Activated naive CD4-positive, alpha-beta T cell (primary cell): ENCODE results near the gene MYH14.

Source experiments
- DNase-seq, 4 experiments: peaks; one replicate each; lab custom pipeline; 2025; lab: John Stamatoyannopoulos, UW

The MYH14 gene

DNA sequence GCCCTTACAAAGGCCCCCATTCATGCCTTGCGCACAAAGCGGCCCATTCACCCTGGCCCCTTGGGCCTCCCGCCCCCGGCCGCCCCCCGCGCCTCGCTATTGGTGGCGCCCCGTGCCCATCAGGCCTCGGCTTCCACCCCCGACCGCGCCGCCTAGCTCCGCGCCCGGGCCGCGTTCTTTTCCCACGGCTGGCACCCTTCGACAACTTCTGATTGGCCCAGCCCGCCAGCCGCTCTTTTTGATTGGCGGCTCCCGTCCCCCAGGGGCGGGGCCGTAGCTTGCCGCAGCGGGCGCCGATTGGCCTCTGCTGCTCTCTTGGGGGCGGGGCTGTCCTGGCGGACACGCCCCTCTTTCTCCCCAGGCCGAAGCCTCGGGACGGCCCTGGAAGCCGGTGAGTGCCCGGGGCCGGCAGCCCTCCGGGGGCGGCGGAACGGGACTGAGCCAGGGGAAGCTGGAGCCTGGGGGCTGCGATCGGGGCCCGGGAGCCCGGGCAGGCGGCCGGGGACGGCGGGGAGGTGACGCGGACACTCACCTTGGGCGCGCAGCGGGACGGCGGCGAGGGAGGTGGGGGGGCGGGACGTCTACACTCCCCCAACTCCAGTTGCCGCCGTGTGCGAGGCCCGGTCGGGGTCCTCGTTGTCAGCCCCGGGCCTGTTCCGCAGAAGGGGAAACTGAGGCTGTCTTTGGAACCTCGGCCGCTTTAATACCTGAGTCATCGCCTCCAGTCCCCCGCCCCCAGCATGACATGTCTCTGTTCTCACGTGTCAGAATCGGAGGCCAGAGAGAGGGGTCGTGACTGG lies at the start of gene MYH14:
Gene MYH14 (plus strand): TSS at position 342 of the 800 bp plus-strand sequence. CDS start 6,744 bp downstream, outside the sequence.
- no peak for DNase-seq

GRCh38 chr19:50154529-50154928 lies 48.9 kb upstream of the MYH14 start:
- no peak for DNase-seq

- DNase-seq, result no peak
These were observed 47.8 kb upstream of the MYH14 start for GRCh38 chr19:50155520-50156109.

- DNase-seq, result no peak
These were observed 44.8 kb upstream of the MYH14 start for GRCh38 chr19:50158577-50158976.

DNA sequence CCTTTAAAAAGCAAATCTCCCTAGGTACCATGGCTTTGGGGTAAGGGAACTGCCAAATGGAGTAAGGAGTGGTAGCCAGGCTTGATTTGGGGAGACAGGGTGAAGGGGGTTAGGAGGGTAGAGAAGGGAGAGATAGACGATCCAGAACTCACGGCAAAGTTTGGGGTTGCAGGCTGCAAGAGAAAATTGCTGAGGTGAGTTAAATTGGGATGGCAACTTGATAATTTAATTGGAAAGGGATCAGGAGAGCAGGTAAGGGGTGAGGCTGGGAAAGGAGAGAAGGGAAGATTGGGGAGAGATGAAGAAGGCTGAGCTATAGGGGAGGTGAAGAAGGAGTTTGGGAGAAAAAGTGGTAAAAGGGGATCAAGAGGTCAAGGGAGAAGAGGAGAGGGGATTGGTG lies 44.3 kb upstream of the MYH14 start:
- DNase-seq, result no peak

DNA sequence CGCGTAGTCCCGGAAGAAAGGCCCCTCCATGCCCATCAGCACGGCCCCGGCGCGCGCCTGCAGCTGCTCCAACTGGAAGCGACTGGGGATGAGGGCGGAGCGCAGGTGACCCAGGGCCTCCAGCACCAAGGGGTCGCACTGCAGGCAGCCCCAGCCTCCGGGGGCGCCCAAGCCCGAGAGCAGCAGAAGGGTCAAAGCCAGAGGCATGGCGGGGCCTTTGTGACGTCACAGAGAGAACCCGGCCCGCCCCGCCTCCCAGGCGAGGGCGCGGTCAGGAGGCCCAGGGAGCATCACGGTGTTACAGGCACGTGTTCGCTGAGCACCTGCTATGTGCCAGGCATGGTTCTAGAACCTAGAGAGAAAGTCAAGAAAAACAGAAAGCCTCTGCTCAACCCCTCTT lies 40.4 kb upstream of the MYH14 start, which contains the start of gene IZUMO2:
Gene IZUMO2 (minus strand): TSS at position 294 of the 400 bp plus-strand sequence. CDS start 87 bp downstream, at position 207.
- DNase-seq, result no peak

GRCh38 chr19:50167314-50167721 lies 36.1 kb upstream of the MYH14 start:
- no peak for DNase-seq

DNA sequence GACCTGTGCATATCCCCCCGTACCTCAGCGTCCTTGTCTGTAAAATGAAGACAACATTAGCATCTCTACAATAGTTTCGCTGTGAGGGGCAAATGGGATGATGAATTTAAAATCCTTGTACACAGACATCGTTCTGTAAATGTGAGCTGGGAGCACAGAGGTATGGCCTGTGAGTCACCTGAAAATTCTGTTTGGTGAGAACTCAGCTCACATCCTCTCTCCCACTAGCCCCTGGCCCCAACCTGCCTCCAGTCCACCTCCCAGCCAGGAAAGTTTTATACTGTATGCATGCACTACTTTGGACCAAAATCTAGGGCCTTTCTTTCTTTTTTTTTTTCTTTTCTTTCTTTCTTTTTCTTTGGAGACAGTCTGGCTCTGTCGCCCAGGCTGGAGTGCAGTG lies 31.7 kb upstream of the MYH14 start:
- no peak for DNase-seq

DNA sequence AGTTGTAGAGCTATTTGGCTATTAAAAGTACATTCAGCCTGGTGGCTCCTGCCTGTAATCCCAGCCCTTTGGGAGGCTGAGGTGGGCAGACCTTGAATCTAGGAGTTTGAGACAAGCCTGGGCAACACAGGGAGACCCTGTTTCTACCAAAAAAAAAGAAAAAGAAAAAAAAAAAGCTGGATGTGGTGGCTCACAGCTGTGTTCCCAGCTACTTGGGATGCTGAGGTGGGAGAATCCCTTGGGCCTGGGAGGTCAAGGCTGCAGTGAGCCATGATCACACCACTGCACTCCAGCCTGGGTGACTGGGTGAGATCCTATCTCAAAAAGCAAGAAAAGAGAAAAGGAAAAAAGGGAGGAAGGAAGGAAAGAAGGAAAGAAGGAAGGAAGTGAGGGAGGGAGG lies 30.7 kb upstream of the MYH14 start:
- no peak for DNase-seq

DNA sequence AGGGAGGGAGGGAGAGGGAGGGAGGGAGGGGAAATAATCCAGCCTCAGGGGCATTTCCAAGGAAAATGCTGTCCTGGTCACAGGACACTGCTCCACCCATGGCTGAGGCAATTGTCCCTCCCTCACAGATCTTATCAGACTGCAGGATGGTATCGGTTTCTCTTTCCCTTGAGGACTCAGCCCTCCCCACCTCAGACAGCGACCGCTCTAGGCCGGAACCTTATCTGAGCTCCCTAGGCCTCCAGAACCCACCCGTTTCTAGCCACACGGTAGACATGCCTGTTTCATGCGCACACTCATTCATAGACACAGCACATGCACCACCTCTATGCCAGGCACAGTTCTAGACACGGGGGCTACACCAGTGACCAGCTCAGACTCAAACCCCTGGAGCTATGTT lies 30.3 kb upstream of the MYH14 start:
- DNase-seq, result no peak

DNA sequence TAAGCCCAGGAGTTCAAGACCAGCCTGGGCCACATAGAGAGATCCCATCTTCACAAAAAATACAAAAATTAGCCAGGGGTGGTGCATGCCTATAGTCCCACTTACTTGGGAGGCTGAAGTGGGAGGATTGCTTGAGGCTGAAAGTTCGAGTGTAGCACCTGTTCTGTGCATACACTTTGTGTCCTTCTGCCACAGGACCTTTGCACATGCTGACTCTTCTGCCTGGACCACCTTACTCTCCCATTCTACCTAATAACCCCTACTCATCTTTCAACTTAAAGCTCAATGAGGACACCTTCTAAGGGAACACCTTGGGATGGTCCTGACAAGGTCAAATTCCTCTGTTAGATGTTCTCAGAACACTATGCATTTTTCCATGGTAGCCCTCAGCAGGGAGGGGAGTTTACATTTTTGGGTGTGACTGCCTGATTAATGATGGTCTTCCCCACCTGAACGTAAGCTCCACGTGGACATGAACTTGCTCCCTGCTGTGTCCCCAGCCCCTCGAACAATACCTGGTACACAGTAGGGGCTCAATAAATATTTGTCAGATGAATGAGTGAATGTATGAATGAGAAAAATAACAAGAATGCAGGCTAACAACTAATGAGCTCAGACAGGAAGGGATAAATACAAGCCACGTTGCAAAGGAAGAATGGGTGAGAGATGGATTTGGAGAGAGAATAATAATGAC lies 29.2 kb upstream of the MYH14 start:
- no peak for DNase-seq

DNA sequence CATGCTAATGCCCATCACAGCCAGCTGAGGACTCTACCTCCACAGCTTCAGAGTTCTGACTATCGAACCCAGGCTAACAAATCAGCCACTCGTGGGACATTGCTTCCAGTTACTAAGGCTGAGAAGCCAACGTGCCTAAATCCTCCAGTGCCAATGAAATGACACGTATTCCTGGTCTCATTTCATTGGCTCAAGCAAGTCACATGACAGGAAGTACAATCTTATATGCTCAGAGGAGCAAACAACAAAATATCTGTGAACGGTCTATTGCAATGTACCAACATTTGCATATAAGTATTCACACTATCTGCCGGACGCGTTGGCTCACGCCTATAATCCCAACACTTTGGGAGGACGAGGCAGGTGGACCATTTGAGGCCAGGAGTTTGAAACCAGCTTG lies 27.5 kb upstream of the MYH14 start:
- DNase-seq, result no peak

DNA sequence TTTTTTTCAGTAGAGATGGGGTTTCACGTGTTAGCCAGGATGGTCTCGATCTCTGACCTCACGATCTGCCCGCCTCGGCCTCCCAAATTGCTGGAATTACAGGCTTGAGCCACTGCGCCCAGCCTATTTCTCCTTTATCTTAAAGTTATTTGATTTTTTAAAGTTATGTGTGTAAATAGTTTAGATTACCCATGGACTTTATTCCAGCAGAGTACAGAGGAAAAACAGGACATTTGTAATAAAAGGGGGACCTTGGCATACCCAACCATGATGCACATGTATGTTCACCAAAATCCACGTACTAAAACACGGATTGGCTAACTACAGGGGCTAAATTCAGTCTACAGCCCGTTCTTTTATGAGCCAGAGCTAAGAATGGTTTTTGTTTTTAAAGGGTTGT lies 26.6 kb upstream of the MYH14 start:
- no peak for DNase-seq

DNA sequence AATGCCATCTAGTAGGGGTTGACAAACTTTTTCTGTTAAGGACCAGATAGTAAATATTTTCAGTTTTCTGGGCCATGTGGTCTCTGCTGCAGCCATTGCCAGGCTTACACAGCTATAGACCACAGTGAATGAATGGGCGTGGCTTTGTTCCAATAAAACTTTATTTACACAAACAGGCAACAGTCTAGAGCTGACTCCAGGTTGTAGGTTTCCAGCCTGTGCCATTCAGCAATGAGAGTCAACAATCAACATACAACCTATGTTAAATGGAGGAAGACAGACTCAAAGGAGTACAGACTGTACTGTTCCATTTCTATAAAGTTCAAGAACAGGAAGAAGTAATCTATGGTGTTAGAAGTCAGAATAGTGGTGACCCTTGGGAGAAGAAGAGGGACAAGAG lies 25.1 kb upstream of the MYH14 start:
- DNase-seq, result no peak

- DNase-seq, result no peak
These were observed 24.4 kb upstream of the MYH14 start for GRCh38 chr19:50178859-50179537.

DNA sequence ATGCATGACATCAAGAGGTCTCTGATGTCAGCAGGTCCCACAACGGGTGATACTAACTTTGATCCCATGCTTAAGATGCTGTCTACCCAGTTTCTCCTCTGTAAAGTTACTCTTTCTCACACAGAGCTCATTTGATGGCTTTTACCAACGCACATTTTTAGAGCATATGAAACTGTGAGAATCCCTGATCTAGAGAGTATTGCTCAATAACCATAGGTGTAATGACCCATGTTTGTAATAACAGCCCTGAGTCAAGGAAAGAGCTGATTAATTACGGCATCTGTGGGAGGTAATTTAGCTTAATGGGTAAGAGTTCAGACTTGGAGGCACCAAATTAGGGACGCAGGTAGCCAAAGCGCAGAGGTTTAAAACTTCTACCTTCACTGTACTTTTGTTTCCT lies 22.3 kb upstream of the MYH14 start:
- DNase-seq, result no peak

DNA sequence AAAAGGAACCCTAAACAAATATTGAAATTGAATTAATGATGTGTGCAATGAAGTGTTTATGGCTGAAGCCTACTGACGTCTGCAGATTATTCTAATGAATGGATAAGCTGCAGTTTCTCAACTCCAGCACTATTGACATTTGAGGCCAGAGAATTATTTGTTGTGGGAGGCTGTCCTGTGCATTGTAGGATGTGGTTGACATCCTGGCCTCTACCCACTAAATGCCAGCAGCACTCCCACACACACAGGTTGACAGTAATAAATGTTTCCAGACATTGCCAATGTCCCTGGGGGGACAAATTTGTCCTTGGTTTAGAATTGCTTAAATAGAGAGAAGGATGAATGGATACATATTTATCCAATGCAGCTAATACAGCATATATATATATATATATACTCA lies 19.2 kb upstream of the MYH14 start:
- no peak for DNase-seq

GRCh38 chr19:50187937-50188336 lies 15.5 kb upstream of the MYH14 start:
- no peak for DNase-seq

DNA sequence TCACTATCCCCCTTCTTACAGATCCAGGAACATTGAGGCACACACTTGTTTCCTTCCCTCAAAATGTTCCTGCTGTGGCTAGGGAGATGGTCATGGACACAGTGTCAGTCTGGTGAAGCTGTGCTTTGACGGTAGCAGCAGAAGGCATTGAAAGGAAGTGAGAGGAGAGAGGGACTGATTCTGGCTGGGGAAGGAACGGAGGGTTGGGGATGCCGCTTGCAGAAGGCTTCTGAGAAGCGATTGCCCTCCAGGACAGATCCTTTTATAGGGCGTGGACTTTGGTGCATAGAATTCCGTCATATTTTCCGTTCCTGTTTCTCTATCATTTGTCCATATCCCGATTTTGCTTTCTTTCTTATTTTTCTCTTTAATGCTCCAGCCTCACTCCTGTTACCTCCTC lies 14.1 kb upstream of the MYH14 start:
- no peak for DNase-seq

GRCh38 chr19:50190439-50190891 lies 13.0 kb upstream of the MYH14 start:
- no peak for DNase-seq

DNA sequence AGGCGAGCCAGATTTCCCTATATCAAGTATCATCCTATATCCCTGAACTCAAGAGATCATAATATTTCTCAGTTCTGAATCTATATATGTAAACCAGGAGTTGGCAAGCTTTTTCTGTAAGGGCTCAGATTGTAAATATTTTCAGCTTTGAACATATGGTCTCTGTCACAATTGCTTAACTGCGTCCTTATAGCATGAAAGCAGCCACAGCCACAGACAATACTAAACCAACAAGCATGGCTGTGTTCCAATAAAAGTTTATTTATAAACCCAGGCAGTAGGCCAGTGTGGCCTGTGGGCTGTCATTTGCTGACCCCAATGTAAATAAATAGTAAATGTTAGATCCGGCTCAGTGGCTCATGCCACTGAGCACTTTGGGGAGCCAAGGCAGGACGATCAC lies 12.2 kb upstream of the MYH14 start:
- no peak for DNase-seq

DNA sequence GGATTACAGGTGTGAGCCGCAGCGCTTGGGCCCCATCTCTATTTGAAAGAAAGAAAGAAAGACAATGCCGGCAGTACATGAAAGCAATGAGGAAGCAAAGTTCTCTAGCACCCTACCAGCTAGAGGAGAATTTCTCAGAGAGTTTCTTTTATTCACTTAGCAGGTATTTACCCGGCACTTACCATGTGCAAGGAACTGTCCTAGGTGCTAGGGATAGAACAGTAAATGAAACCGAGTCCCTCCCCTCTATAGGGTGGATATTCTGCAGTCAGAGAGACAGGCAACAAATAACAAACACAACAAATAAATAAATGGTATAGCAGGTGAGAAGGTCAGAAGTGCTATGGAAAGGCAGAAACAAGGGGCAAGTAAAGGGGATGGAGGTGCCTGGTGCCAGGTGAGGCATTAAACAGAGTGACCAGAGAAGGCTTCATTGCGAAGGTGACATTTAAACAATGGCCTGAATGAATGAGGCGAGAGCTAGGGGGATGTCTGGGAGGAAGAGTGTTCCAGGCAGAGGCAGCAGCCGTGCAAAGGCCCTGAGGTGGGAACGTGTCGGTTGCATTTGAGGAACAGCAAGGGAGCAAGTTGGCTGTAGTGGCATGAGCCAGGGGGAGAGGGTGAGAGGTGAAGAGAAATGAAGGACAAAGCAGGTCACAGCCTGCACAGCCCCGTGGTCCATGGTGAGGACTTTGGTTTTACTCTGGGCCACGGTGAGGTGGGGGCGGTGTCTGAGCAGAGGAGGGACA lies 10.8 kb upstream of the MYH14 start:
- no peak for DNase-seq
